Epithelial cell of proximal tubule (primary cell): ENCODE data around the gene SLC16A2. TPM values are rescaled to one million over a fixed set of nuclear protein-coding genes. Genes with fewer than 3 reads are reported as not detected.

Source experiments
- DNase-seq: peaks from one replicate; pipeline ENCODE4 v3.0.0-alpha.2; 2011; ENCODE audit warnings: low read depth
- H3K4me3 ChIP-seq: 2 replicates; pipeline ENCODE4 v1.5.1; 2011; ENCODE audit warnings: low read depth, mild to moderate bottlenecking, low read length
- CTCF ChIP-seq: conservative IDR thresholded peaks from 2 replicates; pipeline ENCODE4 v1.5.1; 2012; ENCODE audit warnings: low read depth, mild to moderate bottlenecking, low read length
- total RNA-seq: library from RNA; depleted of rRNA; stranded (reverse); fragments of >200 nt; gene quantifications from 2 replicates; pipeline ENCODE4 v1.2.3, GENCODE V29; 2015

SLC16A2 gene
- total RNA-seq, 1 donor from 2014 or later = 5.3 TPM

- no peak for DNase-seq
- no peak overlapping the region for H3K4me3 ChIP-seq
- no peak for TF ChIP-seq CTCF
These were observed 100.9 kb downstream of the SLC16A2 start for GRCh38 chrX:74521961-74522751.

- DNase-seq = no peak
- H3K4me3 ChIP-seq = no peak overlapping the region
- no peak for TF ChIP-seq CTCF
These were observed 101.9 kb downstream of the SLC16A2 start for GRCh38 chrX:74523224-74523623.

- no peak for DNase-seq
- TF ChIP-seq CTCF = no peak
- no peak overlapping the region for H3K4me3 ChIP-seq
These were observed 102.8 kb downstream of the SLC16A2 start for GRCh38 chrX:74523870-74524735.

- DNase-seq = no peak
- no peak overlapping the region for H3K4me3 ChIP-seq
- TF ChIP-seq CTCF = no peak
These were observed 103.8 kb downstream of the SLC16A2 start for GRCh38 chrX:74525116-74525515.

GRCh38 chrX:74526764-74527163 lies 105.5 kb downstream of the SLC16A2 start:
- TF ChIP-seq CTCF = no peak
- no peak for DNase-seq
- H3K4me3 ChIP-seq = no peak overlapping the region

- H3K4me3 ChIP-seq = no peak overlapping the region
- DNase-seq = no peak
- no peak for TF ChIP-seq CTCF
These were observed 106.1 kb downstream of the SLC16A2 start for GRCh38 chrX:74527350-74527749.
